MM.1S (cell line): ENCODE results near the gene SNCA.

ENCODE experiments used
- EZH2phosphoT487 ChIP-seq: fragments of 300-600 bp; sonication (generic); IDR thresholded peaks from 2 replicates; pipeline ENCODE4 v1.6.1; 2018; ENCODE audit warnings: antibody characterized with exemption, low read length
- TF ChIP-seq, protein P1 (sequence below): fragments of 300-600 bp; sonication (generic); IDR thresholded peaks from 2 replicates; pipeline ENCODE4 v1.5.1; 2016; ENCODE audit warnings: antibody characterized with exemption, low read length, mixed read lengths

DNA sequence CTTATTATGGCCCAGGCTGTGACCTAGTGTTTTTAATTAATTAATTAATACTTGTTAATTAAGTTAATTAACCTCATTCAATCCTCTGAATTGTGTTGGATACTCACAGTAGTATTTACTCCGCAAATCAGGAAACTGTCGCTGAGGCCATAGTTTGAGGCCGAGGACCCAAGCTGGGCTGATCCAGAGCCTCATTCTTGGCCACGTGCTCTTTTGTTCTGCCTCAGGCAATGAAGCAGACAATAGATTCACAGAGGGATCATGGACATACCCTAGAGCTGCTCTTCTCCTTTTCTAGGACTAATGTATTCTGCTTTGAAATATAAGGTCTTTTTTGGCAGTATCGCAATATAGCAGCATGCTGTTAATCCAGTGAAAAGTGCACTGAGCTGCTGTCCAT lies 24.0 kb upstream of the SNCA start:
- TF ChIP-seq, protein P1, sequence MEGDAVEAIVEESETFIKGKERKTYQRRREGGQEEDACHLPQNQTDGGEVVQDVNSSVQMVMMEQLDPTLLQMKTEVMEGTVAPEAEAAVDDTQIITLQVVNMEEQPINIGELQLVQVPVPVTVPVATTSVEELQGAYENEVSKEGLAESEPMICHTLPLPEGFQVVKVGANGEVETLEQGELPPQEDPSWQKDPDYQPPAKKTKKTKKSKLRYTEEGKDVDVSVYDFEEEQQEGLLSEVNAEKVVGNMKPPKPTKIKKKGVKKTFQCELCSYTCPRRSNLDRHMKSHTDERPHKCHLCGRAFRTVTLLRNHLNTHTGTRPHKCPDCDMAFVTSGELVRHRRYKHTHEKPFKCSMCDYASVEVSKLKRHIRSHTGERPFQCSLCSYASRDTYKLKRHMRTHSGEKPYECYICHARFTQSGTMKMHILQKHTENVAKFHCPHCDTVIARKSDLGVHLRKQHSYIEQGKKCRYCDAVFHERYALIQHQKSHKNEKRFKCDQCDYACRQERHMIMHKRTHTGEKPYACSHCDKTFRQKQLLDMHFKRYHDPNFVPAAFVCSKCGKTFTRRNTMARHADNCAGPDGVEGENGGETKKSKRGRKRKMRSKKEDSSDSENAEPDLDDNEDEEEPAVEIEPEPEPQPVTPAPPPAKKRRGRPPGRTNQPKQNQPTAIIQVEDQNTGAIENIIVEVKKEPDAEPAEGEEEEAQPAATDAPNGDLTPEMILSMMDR: no peak
- no peak for TF ChIP-seq EZH2phosphoT487
